HepG2 (cell line): ENCODE results near the gene TRMT5. TPM values are rescaled to one million over a fixed set of nuclear protein-coding genes. Genes with fewer than 3 reads are reported as not detected.

ENCODE experiments used
- AGO1 ChIP-seq: fragments of 200-400 bp; formaldehyde crosslinking; IDR thresholded peaks from 2 replicates; pipeline ENCODE4 v1.6.1; 2017; ENCODE audit warnings: mild to moderate bottlenecking, low read depth, low read length, moderate library complexity; ENCODE audit not compliant: poor library complexity, severe bottlenecking
- ELF4 ChIP-seq: sonication (generic); formaldehyde crosslinking; IDR thresholded peaks from 2 replicates; pipeline ENCODE4 v1.5.0; 2020; ENCODE audit warnings: missing genetic modification reagents, mild to moderate bottlenecking, moderate library complexity, borderline replicate concordance
- FLYWCH1 ChIP-seq: sonication (generic); formaldehyde crosslinking; IDR thresholded peaks from 2 replicates; pipeline ENCODE4 v1.8.1; 2023; ENCODE audit warnings: mild to moderate bottlenecking, missing genetic modification reagents
- FOXO4 ChIP-seq: sonication (generic); formaldehyde crosslinking; conservative IDR thresholded peaks from 2 replicates; pipeline ENCODE4 v1.8.1; 2023; ENCODE audit warnings: missing genetic modification reagents
- GLMP ChIP-seq: sonication (generic); formaldehyde crosslinking; IDR thresholded peaks from 2 replicates; pipeline ENCODE4 v1.9.0; 2021; ENCODE audit warnings: missing genetic modification reagents, mild to moderate bottlenecking, borderline replicate concordance
- KMT2A ChIP-seq: sonication (generic); formaldehyde crosslinking; IDR thresholded peaks from 2 replicates; pipeline ENCODE4 v1.4.0; 2020; ENCODE audit warnings: missing genetic modification reagents
- MTA1 ChIP-seq: sonication (generic); formaldehyde crosslinking; IDR thresholded peaks from 2 replicates; pipeline ENCODE4 v1.4.0; 2020; ENCODE audit warnings: missing genetic modification reagents, mild to moderate bottlenecking, borderline replicate concordance
- PITX1 ChIP-seq: sonication (generic); formaldehyde crosslinking; IDR thresholded peaks from 2 replicates; pipeline ENCODE4 v1.5.1; 2020; ENCODE audit warnings: mild to moderate bottlenecking, missing genetic modification reagents
- POLR2G ChIP-seq: fragments of 200-400 bp; formaldehyde crosslinking; IDR thresholded peaks from 2 replicates; pipeline ENCODE4 v1.6.1; 2018; ENCODE audit warnings: mild to moderate bottlenecking, low read depth, low read length, moderate library complexity
- ZFYVE20 ChIP-seq: sonication (generic); formaldehyde crosslinking; IDR thresholded peaks from 2 replicates; pipeline ENCODE4 v1.8.0; 2023; ENCODE audit warnings: low read depth, mild to moderate bottlenecking, moderate library complexity, missing genetic modification reagents, borderline replicate concordance
- ZMAT3 ChIP-seq: sonication (generic); formaldehyde crosslinking; conservative IDR thresholded peaks from 2 replicates; pipeline ENCODE4 v1.7.0; 2021; ENCODE audit warnings: missing genetic modification reagents
- ZNF251 ChIP-seq: sonication (generic); formaldehyde crosslinking; IDR thresholded peaks from 2 replicates; pipeline ENCODE4 v1.9.0; 2021; ENCODE audit warnings: mild to moderate bottlenecking, missing genetic modification reagents
- ZNF274 ChIP-seq: sonication (generic); formaldehyde crosslinking; IDR thresholded peaks from 2 replicates; pipeline ENCODE4 v1.5.1; 2020; ENCODE audit warnings: mild to moderate bottlenecking, missing genetic modification reagents
- ZNF33B ChIP-seq: sonication (generic); formaldehyde crosslinking; IDR thresholded peaks from 2 replicates; pipeline ENCODE4 v1.5.1; 2020; ENCODE audit warnings: mild to moderate bottlenecking, missing genetic modification reagents
- ZNF501 ChIP-seq: sonication (generic); formaldehyde crosslinking; IDR thresholded peaks from 2 replicates; pipeline ENCODE4 v1.5.1; 2020; ENCODE audit warnings: mild to moderate bottlenecking, moderate library complexity, missing genetic modification reagents
- ZNF644 ChIP-seq: IDR thresholded peaks from 2 replicates; pipeline ENCODE4 v1.6.1; 2016; ENCODE audit warnings: low read depth
- ZNF660 ChIP-seq: sonication (generic); formaldehyde crosslinking; IDR thresholded peaks from 2 replicates; pipeline ENCODE4 v1.5.1; 2020; ENCODE audit warnings: mild to moderate bottlenecking, low read depth, missing genetic modification reagents, borderline replicate concordance
- ZNF768 ChIP-seq: sonication (generic); formaldehyde crosslinking; IDR thresholded peaks from 2 replicates; pipeline ENCODE4 v1.4.0; 2020; ENCODE audit warnings: missing genetic modification reagents
- ZNF841 ChIP-seq: sonication (generic); formaldehyde crosslinking; IDR thresholded peaks from 2 replicates; pipeline ENCODE4 v1.8.1; 2023; ENCODE audit warnings: missing genetic modification reagents, borderline replicate concordance
- polyA plus RNA-seq, 8 experiments: library from polyadenylated mRNA; depleted of rRNA in 3 of 8; stranded (reverse) in 7 of 8; unstranded in 1 of 8; fragments of >200 nt; fragmentation: Illumina TruSeq in 4 of 8; extraction: Trizol in 4 of 8; gene quantifications; 2 replicates each; pipeline versions ENCODE4 v1.2.1 to v1.2.3, GENCODE V29; 2011 to 2016; ENCODE audit warnings: low read depth in 4 of 8, missing spikeins in 1 of 8, mixed read lengths in 1 of 8; ENCODE audit not compliant: insufficient read depth in 1 of 8
- total RNA-seq, 5 experiments: library from RNA; depleted of rRNA; stranded (reverse); fragments of >200 nt; fragmentation: Illumina TruSeq; extraction: Trizol; gene quantifications; 2 replicates each; pipeline ENCODE4 v1.2.3, GENCODE V29; 2016; ENCODE audit warnings: low read depth in 1 of 5
- TF ChIP-seq, protein P1 (sequence below), 2 experiments: IDR thresholded peaks; 2 replicates each; pipeline ENCODE4 v1.6.1; 2011 to 2012; ENCODE audit warnings: low read length in 2 of 2, borderline replicate concordance in 1 of 2, low read depth in 1 of 2, mild to moderate bottlenecking in 1 of 2, moderate library complexity in 1 of 2
- TF ChIP-seq, protein P2 (sequence below): sonication (generic); formaldehyde crosslinking; IDR thresholded peaks from 2 replicates; pipeline ENCODE4 v1.5.0; 2020; ENCODE audit warnings: mild to moderate bottlenecking, missing genetic modification reagents

The TRMT5 gene
- total and polyA plus RNA-seq, 2 of the 13 experiments (the other 11 are each of a cell fraction or from before 2014, with no cell fraction given): 3.6 to 16.0 TPM

- TF ChIP-seq, protein P1, sequence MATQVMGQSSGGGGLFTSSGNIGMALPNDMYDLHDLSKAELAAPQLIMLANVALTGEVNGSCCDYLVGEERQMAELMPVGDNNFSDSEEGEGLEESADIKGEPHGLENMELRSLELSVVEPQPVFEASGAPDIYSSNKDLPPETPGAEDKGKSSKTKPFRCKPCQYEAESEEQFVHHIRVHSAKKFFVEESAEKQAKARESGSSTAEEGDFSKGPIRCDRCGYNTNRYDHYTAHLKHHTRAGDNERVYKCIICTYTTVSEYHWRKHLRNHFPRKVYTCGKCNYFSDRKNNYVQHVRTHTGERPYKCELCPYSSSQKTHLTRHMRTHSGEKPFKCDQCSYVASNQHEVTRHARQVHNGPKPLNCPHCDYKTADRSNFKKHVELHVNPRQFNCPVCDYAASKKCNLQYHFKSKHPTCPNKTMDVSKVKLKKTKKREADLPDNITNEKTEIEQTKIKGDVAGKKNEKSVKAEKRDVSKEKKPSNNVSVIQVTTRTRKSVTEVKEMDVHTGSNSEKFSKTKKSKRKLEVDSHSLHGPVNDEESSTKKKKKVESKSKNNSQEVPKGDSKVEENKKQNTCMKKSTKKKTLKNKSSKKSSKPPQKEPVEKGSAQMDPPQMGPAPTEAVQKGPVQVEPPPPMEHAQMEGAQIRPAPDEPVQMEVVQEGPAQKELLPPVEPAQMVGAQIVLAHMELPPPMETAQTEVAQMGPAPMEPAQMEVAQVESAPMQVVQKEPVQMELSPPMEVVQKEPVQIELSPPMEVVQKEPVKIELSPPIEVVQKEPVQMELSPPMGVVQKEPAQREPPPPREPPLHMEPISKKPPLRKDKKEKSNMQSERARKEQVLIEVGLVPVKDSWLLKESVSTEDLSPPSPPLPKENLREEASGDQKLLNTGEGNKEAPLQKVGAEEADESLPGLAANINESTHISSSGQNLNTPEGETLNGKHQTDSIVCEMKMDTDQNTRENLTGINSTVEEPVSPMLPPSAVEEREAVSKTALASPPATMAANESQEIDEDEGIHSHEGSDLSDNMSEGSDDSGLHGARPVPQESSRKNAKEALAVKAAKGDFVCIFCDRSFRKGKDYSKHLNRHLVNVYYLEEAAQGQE (IDR thresholded peaks at IDR 0.05; ENCODE audit: borderline replicate concordance in 1 of 2, low read depth in 1 of 2, low read length in 2 of 2): peak; percentile 19 to 76
- TF ChIP-seq ZNF660 (CRISPR knock-in tag) (no peak), ZNF644 (no peak), ZFYVE20 (CRISPR knock-in tag) (no peak), ZMAT3 (CRISPR knock-in tag) (peak; percentile 66; the same call in 1 of the 2 replicates), PITX1 (CRISPR knock-in tag) (peak; percentile 84), FLYWCH1 (CRISPR knock-in tag) (peak; percentile 33; the same call in 1 of the 2 replicates), FOXO4 (CRISPR knock-in tag) (no peak), ELF4 (CRISPR knock-in tag) (peak; percentile 67; the same call in 1 of the 2 replicates), GLMP (CRISPR knock-in tag) (no peak), ZNF33B (CRISPR knock-in tag) (no peak), ZNF768 (CRISPR knock-in tag) (peak; percentile 55; the same call in 1 of the 2 replicates), AGO1 (no peak), ZNF501 (peak; percentile 95), KMT2A (peak; percentile 97), ZNF841 (CRISPR knock-in tag) (no peak), MTA1 (peak; percentile 59; the same call in 1 of the 2 replicates), ZNF274 (0 out of 2 replicates have a peak, but pooled peaks have one; percentile 51), ZNF251 (CRISPR knock-in tag) (0 out of 2 replicates have a peak, but pooled peaks have one; percentile 72), POLR2G (peak; percentile 91)
- TF ChIP-seq, protein P2, sequence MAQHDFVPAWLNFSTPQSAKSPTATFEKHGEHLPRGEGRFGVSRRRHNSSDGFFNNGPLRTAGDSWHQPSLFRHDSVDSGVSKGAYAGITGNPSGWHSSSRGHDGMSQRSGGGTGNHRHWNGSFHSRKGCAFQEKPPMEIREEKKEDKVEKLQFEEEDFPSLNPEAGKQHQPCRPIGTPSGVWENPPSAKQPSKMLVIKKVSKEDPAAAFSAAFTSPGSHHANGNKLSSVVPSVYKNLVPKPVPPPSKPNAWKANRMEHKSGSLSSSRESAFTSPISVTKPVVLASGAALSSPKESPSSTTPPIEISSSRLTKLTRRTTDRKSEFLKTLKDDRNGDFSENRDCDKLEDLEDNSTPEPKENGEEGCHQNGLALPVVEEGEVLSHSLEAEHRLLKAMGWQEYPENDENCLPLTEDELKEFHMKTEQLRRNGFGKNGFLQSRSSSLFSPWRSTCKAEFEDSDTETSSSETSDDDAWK (CRISPR knock-in tag): no peak
Observed at GRCh38 chr14:60980811-60981632, at the start of gene TRMT5, which contains the start of gene SLC38A6 (continued).
